SU-DHL-6 (cell line): ENCODE results near the gene ZP1.
A peak's percentile ranks its signal among the peaks of the same experiment; 100 is the strongest.

Experiments used
- H2AFZ ChIP-seq: fragments of 200-600 bp; sonication (generic); 2 replicates; pipeline ENCODE4 v1.6.1; 2014; ENCODE audit warnings: low read depth, mild to moderate bottlenecking, moderate library complexity, mixed read lengths, antibody characterized with exemption, low read length; ENCODE audit not compliant: severe bottlenecking
- H3F3A ChIP-seq: fragments of 200-600 bp; shearing (Covaris generic); 2 replicates; pipeline ENCODE4 v1.6.0; 2016; ENCODE audit warnings: antibody characterized with exemption, mild to moderate bottlenecking; ENCODE audit not compliant: insufficient read depth
- H3K27ac ChIP-seq: fragments of 200-600 bp; sonication (generic); 2 replicates; pipeline ENCODE4 v1.5.1; 2016; ENCODE audit warnings: low read depth, mild to moderate bottlenecking, low read length, moderate library complexity, mixed read lengths
- H3K27me3 ChIP-seq: fragments of 200-600 bp; sonication (generic), shearing (Covaris generic); 2 replicates; pipeline ENCODE4 v1.6.0; 2014; ENCODE audit warnings: mild to moderate bottlenecking, low read length
- H3K36me3 ChIP-seq: fragments of 200-600 bp; sonication (generic); 2 replicates; pipeline ENCODE4 v1.6.1; 2014; ENCODE audit warnings: mild to moderate bottlenecking, low read length, mixed read lengths
- H3K4me2 ChIP-seq: fragments of 300-600, 200-600 bp; shearing (Covaris generic), sonication (generic); 2 replicates; pipeline ENCODE4 v1.6.0; 2014; ENCODE audit warnings: low read length, low read depth, mild to moderate bottlenecking; ENCODE audit not compliant: poor library complexity, severe bottlenecking
- H3K4me3 ChIP-seq: fragments of 200-600 bp; sonication (generic); 2 replicates; pipeline ENCODE4 v1.5.1; 2014; ENCODE audit warnings: antibody characterized with exemption, low read length, mild to moderate bottlenecking, mixed read lengths; ENCODE audit not compliant: insufficient read depth, poor library complexity, severe bottlenecking
- H3K79me2 ChIP-seq: fragments of 200-600 bp; sonication (generic); 2 replicates; pipeline ENCODE4 v1.6.1; 2014; ENCODE audit warnings: mild to moderate bottlenecking, low read length, moderate library complexity; ENCODE audit not compliant: insufficient read depth
- H3K9ac ChIP-seq: fragments of 200-600 bp; sonication (generic); 2 replicates; pipeline ENCODE4 v1.7.0; 2014; ENCODE audit warnings: mild to moderate bottlenecking, low read length
- H3K9me2 ChIP-seq: fragments of 200-600 bp; sonication (generic); replicated peaks from 2 replicates; pipeline ENCODE4 v1.6.1; 2014; ENCODE audit warnings: low read length; ENCODE audit not compliant: insufficient read depth
- H3K9me3 ChIP-seq: fragments of 200-600 bp; sonication (generic); 2 replicates; pipeline ENCODE4 v1.6.1; 2014; ENCODE audit warnings: low read length, mixed read lengths; ENCODE audit not compliant: insufficient read depth
- H4K20me1 ChIP-seq: fragments of 200-600 bp; sonication (generic); 2 replicates; pipeline ENCODE4 v1.6.1; 2014; ENCODE audit warnings: low read depth, mild to moderate bottlenecking, antibody characterized with exemption, low read length, moderate library complexity, mixed read lengths
- EZH2phosphoT487 ChIP-seq: fragments of 200-600 bp; sonication (generic), shearing (Covaris generic); conservative IDR thresholded peaks from 2 replicates; pipeline ENCODE4 v1.6.1; 2018; ENCODE audit warnings: mild to moderate bottlenecking, antibody characterized with exemption, low read length, moderate library complexity, mixed read lengths
- TF ChIP-seq, protein P1 (sequence below): fragments of 200-600 bp; sonication (generic); IDR thresholded peaks from one replicate; pipeline ENCODE4 v1.5.1; 2017; ENCODE audit warnings: antibody characterized with exemption, mild to moderate bottlenecking, low read length, moderate library complexity; ENCODE audit not compliant: insufficient read depth, poor library complexity, severe bottlenecking

ZP1 gene

DNA sequence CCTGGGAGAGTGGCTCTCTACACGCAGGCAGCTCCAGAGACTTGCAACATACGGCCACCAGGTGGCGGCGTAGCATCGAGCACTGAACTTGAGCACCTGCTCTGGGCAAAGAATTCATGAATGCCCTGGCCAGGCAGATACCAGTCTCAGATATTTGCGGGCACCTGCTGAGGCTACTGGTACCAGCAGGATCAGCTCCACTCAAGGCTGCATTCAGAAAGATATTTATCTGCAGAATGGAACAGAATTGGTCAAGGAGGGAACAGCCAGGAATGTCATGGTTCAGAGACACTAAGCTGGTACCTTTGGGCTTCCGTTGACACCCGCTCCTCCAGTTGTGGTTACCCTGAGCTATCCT lies 36.2 kb upstream of the ZP1 start:
- Histone ChIP-seq H3F3A (no peaks in the 10 kb centered on the region), H3K4me3 (no peak overlapping the region), H3K79me2 (no peaks in the 10 kb centered on the region), H3K9me3 (no peaks in the 10 kb centered on the region), H3K36me3 (no peaks in the 10 kb centered on the region), H3K27me3 (no peaks in the 10 kb centered on the region), H3K27ac (no peak overlapping the region), H3K4me2 (no peak overlapping the region), H4K20me1 (no peaks in the 10 kb centered on the region), H3K9ac (no peak overlapping the region), H2AFZ (no peak overlapping the region), H3K9me2 (no peaks in the 10 kb centered on the region)
- TF ChIP-seq EZH2phosphoT487, result no peak
- TF ChIP-seq, protein P1, sequence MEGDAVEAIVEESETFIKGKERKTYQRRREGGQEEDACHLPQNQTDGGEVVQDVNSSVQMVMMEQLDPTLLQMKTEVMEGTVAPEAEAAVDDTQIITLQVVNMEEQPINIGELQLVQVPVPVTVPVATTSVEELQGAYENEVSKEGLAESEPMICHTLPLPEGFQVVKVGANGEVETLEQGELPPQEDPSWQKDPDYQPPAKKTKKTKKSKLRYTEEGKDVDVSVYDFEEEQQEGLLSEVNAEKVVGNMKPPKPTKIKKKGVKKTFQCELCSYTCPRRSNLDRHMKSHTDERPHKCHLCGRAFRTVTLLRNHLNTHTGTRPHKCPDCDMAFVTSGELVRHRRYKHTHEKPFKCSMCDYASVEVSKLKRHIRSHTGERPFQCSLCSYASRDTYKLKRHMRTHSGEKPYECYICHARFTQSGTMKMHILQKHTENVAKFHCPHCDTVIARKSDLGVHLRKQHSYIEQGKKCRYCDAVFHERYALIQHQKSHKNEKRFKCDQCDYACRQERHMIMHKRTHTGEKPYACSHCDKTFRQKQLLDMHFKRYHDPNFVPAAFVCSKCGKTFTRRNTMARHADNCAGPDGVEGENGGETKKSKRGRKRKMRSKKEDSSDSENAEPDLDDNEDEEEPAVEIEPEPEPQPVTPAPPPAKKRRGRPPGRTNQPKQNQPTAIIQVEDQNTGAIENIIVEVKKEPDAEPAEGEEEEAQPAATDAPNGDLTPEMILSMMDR, result peak; percentile 85

DNA sequence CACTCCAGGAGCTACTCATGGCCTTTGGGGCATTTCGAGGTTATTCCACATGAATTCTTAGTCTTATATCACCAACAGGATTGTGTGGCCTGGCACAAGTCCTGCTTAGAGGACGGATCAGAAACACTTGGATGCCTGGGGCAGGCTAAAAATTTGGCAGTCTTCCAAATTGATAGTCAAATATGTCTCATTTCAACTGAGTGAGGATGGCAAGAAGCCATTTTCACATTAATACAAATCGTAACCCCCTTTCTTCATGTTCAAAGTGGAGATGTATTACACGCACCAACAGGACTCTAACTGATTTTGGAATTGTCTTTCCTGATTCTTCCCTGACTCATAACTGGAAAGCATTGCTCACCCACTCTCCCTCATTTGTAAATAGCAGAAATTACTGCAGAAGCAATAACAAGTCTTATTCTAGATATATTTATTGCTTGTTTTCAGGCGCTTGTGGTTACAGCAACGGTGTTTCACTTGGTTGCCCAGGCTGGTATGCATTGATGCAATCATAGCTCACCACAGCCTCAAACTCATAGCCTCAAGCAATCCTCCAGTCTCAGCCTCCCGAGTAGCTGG lies 35.8 kb upstream of the ZP1 start:
- H3K9me2 ChIP-seq, result no peaks in the 10 kb centered on the region
- H3K27ac ChIP-seq, result no peak overlapping the region
- H3K79me2 ChIP-seq, result no peaks in the 10 kb centered on the region
- no peaks in the 10 kb centered on the region for H3K27me3 ChIP-seq
- no peaks in the 10 kb centered on the region for H4K20me1 ChIP-seq
- no peaks in the 10 kb centered on the region for H3K9me3 ChIP-seq
- no peaks in the 10 kb centered on the region for H3K36me3 ChIP-seq
- no peaks in the 10 kb centered on the region for H3F3A ChIP-seq
- TF ChIP-seq, protein P1, result no peak
- no peak for TF ChIP-seq EZH2phosphoT487
- no peak overlapping the region for H2AFZ ChIP-seq
- no peak overlapping the region for H3K9ac ChIP-seq
- no peak overlapping the region for H3K4me3 ChIP-seq
- no peak overlapping the region for H3K4me2 ChIP-seq

DNA sequence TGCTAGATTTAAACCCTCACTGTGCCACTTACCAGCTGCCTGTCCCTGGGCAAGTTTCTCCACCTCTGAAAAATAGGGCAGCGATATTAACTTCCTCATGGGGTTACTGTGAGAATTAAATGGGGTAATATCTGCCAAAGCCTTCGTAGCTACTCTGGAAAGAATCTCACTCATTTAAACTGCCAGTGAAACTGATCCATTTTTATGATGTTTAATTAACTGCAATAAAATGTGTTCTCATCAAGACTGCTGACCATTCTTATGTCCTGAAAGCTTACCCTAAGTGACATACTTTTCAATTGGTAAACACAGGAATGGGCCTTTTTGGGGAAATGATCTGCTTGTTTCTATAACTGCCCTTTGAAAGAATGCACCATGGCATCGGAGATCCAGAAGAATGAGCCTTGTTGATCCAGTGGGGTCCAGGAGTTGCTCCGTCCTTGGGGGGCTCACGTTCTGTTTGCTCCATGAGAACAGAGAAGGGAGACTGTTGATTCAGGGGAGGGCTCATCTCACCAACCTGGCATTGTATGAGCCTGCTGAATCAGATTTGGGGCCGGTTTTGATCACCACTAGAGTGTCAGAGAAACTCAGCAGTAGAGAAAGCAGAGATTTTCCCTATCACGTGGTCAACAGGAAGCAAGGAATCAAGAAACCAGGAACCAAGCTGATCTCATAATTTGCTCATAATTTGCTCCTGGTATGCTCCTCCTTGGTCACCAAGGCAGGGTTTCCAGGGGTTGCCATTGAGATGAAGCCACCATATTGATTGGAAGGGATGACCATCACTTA lies 32.4 kb upstream of the ZP1 start:
- H3F3A ChIP-seq, result no peaks in the 10 kb centered on the region
- no peaks in the 10 kb centered on the region for H3K9me3 ChIP-seq
- H3K9ac ChIP-seq, result no peak overlapping the region
- no peak overlapping the region for H3K4me3 ChIP-seq
- H3K4me2 ChIP-seq, result no peak overlapping the region
- H3K79me2 ChIP-seq, result no peaks in the 10 kb centered on the region
- H2AFZ ChIP-seq, result no peak overlapping the region
- no peak overlapping the region for H3K27ac ChIP-seq
- no peaks in the 10 kb centered on the region for H3K9me2 ChIP-seq
- H4K20me1 ChIP-seq, result no peaks in the 10 kb centered on the region
- TF ChIP-seq, protein P1, result no peak
- no peak for TF ChIP-seq EZH2phosphoT487
- H3K27me3 ChIP-seq, result no peaks in the 10 kb centered on the region
- H3K36me3 ChIP-seq, result no peaks in the 10 kb centered on the region
